SK-N-SH treated with all-trans-retinoic acid at 6 μM for 48 hours (cell line): Measurements from ENCODE around the gene KLHL5.

Source experiments
- ATAC-seq: fragments of 200-7000 bp; cut with Tn5 transposase; 3 replicates; pipeline ENCODE4 v1.9.1; 2020; ENCODE audit warnings: mild to moderate bottlenecking, moderate library complexity
- CSDC2 ChIP-seq: fragments of 250-450 bp; sonication (Bioruptor Pico); IDR thresholded peaks from 2 replicates; pipeline ENCODE4 v1.5.0; 2020; ENCODE audit warnings: mild to moderate bottlenecking, moderate library complexity
- OSR1 ChIP-seq: fragments of 250-450 bp; sonication (Bioruptor Pico); IDR thresholded peaks from 2 replicates; pipeline ENCODE4 v1.8.0; 2022; ENCODE audit warnings: moderate library complexity, mild to moderate bottlenecking, inconsistent platforms
- TOX ChIP-seq: fragments of 250-450 bp; sonication (Bioruptor Pico); IDR thresholded peaks from 2 replicates; pipeline ENCODE4 v1.8.0; 2021; ENCODE audit warnings: mild to moderate bottlenecking, moderate library complexity, borderline replicate concordance
- ZC3H10 ChIP-seq: fragments of 250-450 bp; sonication (Bioruptor Pico); IDR thresholded peaks from 2 replicates; pipeline ENCODE4 v1.5.1; 2021; ENCODE audit warnings: mild to moderate bottlenecking, moderate library complexity
- ZNF70 ChIP-seq: fragments of 450-650 bp; formaldehyde crosslinking; IDR thresholded peaks from 2 replicates; pipeline ENCODE4 v1.5.0; 2020; ENCODE audit warnings: mild to moderate bottlenecking, moderate library complexity

KLHL5 gene

DNA sequence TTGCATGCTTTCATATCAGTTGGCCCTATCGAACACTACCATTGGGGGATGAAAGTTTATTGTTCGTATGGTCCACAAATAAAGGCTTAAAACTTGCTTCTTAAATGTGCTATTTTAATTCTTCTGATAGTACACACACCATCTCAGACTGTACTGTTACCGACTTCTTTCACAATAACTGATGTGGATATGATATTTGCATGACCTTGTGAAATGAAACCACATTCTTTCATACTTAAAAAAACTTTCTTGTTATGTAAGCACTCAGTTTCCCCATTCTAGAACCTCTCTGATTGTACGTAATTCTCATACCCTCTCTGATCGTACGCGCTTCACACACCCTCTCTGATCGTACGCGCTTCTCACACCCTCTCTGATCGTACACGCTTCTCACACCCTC is 108.3 kb downstream of the KLHL5 start:
- TF ChIP-seq TOX (CRISPR knock-in tag) (no peak), ZC3H10 (CRISPR knock-in tag) (no peak), OSR1 (CRISPR knock-in tag) (no peak), CSDC2 (CRISPR knock-in tag) (no peak), ZNF70 (CRISPR knock-in tag) (no peak)
- no peak for ATAC-seq
